Brain pericyte (primary cell): ENCODE measurements around the gene HSPB7.
"Not testable (repeated sequence)": the region's sequence is repeated elsewhere in the genome, so short reads cannot be mapped to it uniquely, and the experiment has no call there.

Experiments used
- DNase-seq: peaks from one replicate; pipeline ENCODE4 v3.0.0-alpha.2; 2012; ENCODE audit warnings: low read depth, low spot score

HSPB7 gene

DNA sequence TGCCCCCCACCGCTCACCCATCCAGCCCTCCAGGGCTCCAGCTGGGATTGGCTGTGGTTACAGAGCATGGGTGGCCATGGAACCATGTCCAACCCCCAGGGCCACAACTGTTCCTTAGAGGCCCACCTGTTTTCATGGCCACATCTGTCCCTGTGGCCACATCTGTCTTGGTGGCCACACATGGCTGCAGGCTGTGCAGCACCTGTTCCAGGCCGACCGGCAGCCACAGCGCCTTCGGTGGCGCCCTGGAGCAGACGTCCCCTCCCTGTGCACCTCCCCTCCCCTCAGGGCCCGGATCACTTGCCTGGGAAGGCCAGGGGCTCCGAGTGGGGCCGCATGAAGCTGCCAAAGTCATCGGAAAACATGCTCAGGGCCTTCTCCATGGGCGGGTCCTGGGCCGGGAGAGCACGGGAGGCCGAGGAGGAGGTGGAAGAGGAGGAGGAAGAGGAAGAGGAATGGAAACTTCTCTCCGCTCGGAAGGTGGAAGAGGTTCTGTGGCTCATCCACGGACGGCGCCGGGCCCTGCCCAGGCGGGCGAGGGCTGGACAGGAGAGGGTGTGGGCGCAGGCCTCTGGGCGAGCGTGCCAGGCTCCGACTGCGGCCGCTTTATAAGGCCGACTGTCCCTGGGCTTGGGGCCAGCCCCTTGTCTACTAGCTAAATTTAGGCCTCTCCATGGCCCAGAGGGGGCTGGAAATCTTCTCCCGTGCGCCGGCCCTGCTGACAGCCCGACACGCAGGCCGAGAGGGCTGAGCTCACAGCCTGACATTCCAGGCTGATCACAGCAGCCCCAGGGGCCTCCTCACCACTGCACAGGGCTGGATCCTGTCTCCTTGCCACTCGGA, at the start of gene HSPB7:
Gene HSPB7, minus strand, starts transcription at position 583 of the 843 bp plus-strand sequence. Its CDS starts 80 bp downstream, at position 503.
- no peak for DNase-seq

DNA sequence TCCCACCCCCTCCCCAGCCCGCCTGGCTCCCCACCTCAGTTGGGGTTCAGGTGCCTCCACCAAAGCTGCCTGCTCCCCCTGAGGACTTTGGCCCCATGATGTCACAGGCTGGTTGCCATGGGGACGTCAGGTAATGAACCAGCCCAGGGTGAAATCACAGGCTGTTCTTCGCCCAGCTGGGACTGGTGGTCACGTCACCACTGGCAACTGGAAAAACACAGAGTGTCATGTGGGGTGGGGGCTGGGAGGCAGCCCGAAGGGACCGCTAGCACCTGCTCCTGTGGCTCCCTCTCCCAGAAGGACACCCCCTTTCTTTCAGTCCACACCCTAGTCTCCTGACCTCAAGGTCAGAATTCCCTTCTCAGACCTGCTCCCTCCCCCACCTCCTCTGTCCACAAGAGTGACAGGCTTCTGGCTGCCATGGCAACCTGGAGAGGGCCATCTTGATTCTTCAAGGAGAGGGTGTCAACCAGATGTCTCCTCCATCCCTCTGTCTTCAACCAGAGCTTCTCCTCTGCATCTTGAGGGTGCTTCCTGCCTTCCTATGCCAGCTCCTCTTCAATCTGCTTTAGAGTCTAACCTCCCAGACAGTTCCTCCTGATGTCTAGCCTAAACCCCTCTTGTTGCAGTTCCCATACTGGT, 49.4 kb upstream of the HSPB7 start:
- DNase-seq = no peak

DNA sequence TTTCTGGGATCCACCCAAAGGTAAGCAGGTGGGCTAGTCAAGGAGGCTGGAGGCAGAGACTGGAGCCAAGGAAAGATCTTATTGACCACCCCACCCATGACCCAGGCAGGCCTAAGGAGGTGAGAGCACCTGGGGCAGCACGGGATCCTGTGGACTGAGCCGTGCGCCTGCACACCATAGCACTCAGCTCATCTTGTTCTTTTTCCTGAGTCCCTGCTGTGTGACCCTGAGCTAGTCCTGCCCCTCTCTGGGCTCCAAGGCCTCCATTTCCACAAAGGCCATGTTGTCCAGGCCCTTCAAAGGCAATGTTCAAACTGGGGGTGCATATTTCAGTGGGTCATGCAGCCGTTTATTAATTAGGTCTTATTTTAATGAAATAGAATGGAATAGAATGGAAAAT, 48.4 kb upstream of the HSPB7 start:
- no peak for DNase-seq

DNA sequence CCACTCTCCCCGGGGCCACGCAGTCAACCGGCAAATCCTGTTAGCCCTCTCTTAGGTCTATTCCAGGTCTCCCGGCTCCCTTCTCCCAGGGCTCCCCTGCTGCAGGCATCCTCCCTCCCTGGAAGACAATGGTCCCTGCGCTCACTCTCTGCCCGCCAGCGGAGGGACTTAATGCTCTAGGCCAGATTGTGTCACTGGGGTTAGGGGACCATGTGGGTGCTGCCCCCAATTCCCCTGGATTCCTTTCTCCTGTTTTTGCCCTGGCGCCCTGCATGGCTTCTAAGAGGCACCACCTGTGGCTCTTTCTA, 47.4 kb upstream of the HSPB7 start:
- DNase-seq = no peak

DNA sequence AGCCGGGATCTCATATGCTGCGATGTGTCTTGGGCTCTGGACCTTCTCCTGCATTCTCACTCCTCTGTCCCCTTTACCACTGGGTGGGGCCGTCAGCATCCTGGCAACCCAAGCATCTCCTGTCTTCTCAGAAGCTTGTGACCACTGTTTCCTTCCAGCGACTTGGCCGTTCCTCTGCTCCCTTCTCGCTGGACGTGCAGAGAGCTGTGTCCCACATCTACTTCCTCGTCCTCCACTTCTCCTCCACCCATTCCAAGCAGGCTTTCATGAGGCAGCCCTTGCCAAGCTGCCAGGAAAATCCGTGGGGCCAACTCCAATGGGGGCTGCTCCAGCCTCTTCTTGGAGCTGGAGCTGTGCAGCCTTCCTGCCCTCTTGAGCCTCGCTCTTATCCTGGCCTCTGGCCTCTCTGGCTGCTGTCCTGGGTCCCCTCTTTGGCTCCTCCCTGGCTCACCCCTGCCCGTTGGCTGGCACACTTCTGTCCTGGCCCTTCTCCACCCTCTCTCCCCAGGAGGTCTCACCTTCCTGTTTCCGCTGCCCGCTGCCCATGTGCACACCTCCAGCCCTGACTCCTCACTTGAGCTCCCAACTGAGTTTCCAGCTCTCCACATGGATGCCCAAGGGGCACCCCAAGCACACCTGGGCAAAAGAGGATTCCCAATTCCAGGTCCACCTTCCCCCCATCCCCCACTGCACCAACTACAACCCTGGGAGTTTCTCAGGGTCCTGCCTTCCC, 46.9 kb upstream of the HSPB7 start:
- no peak for DNase-seq

DNA sequence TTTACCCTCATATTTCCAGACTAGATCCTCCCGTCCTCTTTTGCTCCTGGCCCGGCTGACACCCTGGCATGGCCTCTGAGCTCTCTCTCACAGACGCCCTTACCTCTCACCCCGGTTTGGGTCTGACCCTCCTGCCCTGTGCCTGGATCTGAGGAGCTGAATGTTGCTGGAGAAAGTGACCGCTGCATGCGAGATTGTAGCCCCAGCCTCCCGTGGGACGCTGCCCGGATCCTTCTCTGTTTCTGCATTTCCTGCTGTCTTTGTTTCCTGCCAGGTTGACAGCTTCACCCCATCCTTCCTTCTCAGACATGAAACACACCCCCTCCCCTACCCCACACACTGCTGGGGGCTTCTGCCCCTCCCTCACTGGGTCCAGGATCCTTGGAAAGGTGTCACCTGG, 46.1 kb upstream of the HSPB7 start:
- no peak for DNase-seq

DNA sequence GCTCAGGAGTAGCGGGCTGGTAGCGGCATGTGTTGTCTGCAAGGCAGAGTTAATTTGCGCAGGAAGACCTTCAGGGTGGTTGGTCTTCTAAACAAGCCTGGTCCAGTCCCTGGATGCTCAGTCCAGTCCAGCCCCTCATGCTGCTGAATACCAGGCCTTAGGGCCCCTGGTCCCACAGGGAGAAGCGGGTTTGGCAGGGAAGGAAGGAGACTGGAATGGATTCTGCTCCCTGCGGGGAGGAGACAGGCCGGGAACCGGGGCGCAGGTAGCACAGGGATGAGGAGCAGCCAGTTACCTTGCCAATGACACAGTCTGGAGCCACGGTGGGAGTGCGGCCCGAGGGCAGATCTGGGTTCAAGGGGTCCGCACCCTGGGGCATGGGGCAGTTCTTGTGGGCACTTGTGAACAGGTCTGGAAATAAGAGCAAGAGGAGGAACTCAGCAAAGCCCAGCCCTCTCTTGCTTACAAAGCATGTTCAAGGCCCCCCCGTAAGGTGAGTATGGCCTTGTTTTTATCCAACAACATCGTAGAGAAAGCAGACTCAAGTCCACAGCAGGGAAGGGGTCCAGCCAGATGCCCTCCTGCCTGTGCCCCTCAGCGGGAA, 45.5 kb upstream of the HSPB7 start:
- no peak for DNase-seq

DNA sequence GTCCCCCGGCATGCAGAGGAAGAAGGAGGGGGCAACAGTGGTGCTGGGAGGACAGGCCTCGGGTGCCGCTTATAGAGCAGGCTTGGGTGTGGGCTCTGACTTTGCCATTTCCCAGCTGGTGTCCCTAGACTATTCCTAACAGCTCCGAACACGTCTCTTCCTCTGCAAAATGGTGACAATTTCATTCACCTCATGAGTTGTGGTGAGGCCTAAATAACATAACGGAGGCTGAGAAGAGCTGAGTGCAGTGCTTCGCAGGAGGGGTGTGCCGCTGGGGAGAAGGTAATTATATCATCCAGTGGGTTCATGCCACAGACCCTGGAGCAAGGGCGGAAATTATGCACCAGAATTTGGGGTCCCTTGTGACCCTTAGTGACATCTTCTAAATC, 44.8 kb upstream of the HSPB7 start:
- DNase-seq = not testable (repeated sequence)

DNA sequence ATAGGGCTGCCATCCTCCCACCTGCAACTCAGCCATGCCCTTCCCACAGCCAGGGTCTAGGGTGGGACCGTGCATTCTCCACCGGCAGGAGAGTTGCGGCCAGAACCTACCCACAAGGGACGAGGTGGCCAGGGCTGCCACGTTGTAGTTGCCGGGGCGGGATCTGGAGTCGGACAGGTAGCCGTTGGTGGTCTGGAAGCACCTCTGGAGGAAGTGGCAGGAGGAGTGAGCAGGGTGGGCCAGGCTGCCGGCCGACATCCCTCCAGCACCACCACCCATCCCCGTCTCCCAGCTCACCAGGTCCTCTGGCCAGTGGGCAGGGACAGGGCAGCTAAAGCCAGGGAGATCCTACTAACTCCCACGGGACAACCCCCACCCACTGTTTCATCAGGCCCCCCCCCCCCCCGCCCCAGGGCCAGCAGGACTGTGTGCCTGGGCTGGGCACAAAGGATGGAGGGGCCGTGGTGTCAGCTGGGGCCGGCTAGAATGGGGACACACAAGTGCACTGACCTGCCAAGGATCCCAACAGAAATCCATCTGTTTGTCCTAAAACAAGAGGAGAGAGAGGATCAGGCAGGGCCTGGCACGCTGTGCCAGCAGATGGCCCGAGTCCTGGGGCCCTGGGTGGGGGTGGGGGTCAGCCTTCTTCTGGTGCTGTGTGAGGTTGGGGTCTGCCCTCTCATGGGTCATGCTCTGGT, 44.3 kb upstream of the HSPB7 start:
- DNase-seq = not testable (repeated sequence)

DNA sequence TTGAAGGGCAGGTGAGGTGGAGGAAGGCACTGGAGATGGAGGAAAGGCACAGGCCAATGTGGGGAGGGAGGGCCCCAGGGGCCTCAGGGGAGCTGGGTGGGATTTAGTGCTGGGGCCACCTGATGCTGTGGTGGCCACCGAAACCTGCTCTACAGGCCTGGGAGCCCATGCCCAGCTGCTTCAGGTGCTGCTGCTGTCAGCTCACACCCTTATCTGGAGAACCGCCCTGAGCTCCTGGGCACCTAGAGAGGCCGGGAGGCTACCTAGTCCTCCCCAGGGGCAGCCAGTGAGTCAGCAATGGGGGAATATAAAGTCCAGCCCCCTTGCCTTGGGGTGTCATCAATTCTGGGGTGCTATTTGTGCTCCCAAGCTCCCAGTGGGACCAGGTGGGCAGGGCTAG, 43.4 kb upstream of the HSPB7 start:
- DNase-seq = no peak

DNA sequence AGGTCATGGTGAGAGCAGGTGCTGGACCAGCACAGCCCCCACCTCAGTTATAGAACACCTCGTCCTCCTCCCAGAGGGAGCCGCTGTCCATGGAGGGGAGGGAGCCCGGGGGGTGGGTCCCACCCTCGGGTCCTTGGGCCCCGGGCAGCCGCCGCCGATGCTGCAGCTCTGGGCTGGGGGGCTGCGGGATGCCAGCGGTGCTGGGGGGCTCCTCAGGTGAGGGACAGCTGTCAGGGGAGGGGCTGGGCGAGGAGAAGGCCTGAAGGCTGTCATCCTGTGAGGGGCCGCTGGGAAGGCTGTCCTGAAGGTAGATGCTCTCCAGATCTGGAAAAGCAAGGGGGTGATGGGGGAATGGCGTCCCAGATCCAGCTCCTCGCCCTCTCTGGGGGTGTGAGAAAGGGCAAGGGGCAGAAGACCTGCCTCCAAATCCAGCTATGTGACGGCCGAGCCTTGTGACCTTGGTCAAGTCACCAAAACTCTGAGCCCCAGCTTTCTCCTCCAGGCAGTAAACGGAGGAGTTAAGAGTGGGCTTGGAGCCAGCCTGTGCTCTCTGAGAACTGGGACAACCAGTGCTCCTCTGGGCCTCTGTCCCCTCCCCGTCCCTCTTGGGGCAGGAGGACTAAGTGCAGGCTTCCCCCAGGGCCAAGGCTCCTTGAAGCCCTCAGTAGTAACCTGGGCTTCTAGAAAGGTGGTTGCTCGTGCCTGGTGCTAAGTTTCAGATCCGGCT, 40.7 kb upstream of the HSPB7 start:
- not testable (repeated sequence) for DNase-seq

DNA sequence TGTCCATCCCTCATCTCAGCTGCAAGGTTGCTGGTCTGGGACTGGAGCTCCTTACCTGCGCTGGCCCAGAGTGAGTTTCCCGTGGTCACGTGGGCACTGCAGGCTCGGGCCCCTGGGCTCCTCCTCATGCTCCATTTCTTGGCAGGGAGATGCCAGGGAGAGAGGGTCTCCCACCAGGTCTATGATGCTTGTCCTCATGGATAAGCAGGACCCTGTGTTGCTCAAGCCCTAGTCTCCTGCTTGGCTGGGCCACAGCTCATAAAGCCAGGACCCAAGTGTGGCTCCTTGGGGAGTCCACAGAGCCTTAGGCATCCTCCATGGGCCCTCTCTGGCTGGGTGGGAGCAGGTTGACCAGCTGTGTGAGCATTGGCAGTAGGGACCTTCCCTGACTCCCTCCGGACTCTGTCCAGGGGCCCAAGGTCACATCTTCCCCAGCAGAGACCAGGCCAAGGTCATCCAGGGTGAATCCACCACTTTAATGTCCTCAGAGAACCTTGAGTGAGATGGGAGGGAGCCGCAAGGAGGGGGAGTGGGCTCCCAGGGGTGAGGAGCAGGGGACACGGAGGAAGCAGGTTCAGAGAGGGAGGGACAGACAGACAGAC, 39.6 kb upstream of the HSPB7 start:
- DNase-seq = not testable (repeated sequence)

DNA sequence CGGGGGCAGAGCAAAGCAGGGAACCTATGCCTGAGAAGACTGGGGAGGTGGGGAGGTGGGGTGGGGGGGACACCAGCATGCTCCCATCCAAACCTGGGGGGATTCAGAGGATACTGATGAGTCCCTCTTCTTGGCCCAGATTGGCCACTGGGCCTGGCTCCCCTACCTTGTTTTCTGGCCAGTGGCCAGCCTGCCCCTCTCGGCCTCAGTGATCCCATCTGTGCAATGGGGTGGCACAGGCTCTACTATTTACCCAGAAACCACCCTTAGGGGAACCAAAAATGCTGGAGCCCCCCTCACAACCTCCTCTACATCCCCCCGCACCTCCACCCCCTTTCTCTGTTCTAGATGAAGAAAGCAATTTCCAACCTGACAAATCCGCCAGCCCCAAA, 38.7 kb upstream of the HSPB7 start:
- not testable (repeated sequence) for DNase-seq

DNA sequence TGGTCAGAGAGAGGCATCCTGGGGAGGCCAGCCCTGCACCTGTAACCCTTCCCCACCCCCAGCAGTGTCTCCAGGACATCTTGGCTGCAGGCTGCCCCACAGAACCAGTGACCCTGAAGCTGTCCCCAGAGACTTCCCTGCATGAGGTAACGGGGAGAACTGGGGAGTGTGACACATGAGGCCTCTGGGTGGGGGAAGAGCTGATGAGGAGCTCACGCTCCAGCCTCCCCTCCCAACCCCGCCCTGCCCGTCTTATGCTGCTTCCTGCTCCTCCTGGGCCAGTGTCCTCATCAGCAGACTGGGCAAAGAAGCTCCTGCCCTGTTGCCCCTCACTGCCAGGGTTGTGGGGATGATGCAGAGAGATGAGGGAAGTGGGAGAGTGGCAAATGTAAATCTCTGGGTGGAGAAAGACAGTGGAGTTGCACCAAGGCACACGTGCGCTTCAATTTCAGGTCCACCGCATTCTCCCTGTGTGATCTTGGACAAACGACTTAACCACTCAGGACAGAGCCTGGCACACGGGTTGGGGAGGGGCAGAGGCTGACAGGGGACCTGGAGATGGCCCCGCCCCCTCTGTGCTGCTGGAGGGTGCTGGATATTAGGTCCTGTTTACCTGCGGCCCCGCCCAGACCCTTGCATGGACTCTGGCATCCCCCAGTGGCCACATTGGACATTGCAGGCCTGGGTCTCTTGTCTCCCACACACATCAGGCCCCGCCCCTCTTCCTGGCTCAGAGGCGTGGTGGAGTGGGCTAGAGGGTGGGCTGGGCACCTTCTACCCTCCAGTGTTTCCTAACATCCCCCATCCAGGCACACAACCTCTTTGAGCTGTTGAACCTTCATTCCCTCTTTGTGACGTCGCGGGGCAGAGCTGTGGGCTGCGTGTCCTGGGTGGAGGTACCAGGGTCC, 38.0 kb upstream of the HSPB7 start:
- no peak for DNase-seq

DNA sequence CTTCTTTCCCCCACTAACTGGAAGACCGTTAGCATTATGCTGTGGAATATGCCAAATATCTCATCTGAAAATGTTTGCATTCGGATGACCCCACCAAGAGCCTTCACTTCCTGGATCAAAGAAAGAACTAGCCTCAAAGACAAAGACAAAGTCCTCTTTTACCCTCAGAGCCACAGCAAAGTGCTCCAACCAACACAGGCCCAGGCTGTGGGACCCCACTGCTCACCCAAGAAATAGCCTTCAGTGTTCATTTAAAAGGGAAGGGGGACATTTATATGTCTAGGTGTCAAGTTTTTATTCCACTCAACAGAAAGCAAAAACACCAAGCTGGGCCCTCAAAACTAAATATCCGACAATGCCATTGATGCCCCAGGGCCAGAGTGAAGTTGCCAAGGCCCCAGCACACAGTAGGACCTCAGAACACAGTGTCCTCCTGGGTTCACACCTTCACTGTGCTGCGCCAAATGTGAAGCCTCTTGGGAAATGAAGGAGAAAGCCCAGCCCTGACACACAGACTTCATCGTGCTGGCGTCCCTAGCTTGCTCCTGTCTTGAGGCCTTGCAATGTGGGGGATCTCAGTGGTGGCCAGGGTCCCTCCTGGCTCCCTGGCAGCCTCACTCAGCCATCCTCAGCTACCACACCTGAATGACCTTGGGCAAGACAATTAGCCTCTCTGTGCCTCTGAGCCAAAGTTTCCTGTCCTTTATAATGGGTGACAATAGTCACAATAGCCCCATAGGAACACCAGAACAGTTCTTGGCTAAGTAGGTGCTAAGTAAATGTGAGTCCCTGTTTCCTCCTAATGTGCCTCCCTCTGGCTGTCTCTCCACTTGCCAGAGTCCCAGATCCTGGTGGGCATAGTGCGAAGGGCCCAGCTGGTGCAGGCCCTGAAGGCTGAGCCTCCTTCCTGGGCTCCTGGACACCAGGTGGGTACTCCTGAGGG, 37.0 kb upstream of the HSPB7 start:
- DNase-seq = no peak

DNA sequence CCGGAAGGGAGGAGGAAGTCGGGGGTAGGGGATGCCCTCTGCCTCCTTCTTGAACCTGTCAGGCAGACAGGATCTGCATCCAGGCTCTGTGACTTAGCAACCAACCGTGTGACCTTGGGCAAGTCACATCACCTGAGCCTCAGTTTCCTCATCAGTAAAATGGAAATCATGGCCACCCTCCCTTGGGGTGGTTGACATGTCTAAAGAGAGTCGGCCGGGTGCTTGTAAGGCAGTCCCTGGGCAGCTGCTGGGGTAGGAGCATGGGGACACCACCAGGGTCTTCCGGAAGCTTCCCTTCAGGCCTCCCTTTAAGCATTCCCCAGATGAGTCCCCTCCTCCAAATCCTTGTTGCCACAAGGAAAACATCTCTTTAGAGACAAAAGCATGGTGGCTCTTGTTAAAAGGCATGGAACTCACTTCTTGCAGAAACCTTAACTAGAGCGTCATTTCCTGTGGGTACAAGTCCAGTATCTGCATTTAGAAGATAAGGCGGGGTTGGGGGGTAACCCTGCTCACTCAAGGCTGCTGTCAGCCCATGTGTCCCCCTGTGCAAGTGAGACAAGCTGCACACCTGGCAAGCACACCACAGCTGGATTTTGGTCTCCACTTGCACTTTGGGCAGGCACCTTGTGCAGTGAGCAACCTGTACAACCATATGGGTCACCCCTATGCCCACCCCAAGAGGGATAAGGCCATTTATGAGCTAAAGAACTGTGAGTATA, 36.1 kb upstream of the HSPB7 start:
- DNase-seq = no peak

DNA sequence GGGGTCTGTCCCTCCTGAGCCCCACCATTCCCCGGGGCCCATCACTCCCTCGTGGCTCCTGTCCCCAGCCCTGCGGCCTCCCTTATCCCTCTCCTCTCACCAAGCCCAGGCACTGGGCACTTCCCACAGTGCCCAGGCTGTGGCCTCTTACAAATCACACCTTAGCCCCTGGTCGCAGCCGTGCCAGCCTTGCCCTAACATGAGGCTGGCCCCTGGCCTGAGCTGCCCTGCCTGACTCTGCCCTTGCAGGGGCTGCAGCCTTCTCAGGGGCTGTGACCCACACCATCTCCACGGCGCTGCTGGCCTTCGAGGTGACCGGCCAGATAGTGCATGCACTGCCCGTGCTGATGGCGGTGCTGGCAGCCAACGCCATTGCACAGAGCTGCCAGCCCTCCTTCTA, 34.1 kb upstream of the HSPB7 start:
- DNase-seq = not testable (repeated sequence)

DNA sequence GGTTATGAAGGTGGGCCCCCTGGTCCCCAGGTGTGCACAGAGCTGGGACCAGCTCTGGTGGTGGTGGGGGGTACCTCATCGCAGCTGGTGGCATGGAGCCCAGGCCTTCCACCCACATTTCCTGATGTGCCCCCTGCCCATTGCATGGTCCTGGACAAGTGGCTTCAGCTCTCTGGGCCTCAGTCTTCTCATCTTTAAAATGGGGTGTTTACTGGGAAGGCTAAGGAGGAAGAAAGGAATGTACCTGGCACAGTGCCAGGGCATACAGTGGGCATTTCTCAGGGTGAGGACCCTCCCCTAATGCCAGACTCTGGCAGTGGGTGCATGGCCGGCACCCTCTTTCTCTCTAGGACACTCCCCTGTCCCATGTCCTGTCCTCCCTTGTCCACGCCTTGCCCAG, 33.2 kb upstream of the HSPB7 start:
- no peak for DNase-seq
